Camera-type eye (tissue), 1 donor: ENCODE measurements around the gene ADM2. TPM values are rescaled to one million over a fixed set of nuclear protein-coding genes. Genes with fewer than 3 reads are reported as not detected.

Source experiments
- total RNA-seq: library from RNA; depleted of rRNA; stranded (reverse); fragments of >200 nt; gene quantifications from one replicate; pipeline ENCODE4 v1.2.3, GENCODE V29; 2014

ADM2 gene, protein sequence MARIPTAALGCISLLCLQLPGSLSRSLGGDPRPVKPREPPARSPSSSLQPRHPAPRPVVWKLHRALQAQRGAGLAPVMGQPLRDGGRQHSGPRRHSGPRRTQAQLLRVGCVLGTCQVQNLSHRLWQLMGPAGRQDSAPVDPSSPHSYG
- total RNA-seq = 1.5 TPM

DNA sequence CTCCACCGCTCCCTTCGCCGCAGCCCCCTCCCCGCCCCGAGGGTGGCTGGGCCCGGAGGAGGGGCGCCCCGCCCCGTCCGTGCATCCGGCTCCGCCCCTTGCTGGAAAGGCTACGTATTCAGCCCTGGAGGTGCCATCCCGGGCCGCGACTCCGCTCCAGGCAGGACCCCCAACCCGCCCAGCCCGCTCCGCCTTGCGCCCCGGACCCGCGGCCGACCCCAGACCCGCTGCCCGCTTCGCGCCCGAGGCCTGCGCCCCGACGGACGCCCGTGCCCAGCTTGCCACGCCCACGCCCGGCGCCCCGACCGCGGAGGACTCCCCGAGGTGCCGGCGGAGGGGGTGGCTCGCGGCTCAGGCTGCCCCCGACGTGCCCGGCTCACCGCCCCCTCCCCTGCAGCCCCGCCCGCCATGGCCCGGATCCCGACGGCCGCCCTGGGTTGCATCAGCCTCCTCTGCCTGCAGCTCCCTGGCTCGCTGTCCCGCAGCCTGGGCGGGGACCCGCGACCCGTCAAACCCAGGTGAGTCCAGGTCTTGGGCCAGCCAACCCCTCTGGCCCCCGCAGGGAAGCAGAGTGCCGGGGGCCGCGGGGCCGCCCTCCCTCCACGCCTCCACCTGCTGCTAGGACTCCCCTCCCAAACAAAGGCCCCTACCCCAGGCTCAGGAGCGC lies at the start of gene ADM2:
TSS of gene ADM2 (plus strand) at position 104 of the 667 bp plus-strand sequence. CDS start at position 409, 305 bp downstream.

DNA sequence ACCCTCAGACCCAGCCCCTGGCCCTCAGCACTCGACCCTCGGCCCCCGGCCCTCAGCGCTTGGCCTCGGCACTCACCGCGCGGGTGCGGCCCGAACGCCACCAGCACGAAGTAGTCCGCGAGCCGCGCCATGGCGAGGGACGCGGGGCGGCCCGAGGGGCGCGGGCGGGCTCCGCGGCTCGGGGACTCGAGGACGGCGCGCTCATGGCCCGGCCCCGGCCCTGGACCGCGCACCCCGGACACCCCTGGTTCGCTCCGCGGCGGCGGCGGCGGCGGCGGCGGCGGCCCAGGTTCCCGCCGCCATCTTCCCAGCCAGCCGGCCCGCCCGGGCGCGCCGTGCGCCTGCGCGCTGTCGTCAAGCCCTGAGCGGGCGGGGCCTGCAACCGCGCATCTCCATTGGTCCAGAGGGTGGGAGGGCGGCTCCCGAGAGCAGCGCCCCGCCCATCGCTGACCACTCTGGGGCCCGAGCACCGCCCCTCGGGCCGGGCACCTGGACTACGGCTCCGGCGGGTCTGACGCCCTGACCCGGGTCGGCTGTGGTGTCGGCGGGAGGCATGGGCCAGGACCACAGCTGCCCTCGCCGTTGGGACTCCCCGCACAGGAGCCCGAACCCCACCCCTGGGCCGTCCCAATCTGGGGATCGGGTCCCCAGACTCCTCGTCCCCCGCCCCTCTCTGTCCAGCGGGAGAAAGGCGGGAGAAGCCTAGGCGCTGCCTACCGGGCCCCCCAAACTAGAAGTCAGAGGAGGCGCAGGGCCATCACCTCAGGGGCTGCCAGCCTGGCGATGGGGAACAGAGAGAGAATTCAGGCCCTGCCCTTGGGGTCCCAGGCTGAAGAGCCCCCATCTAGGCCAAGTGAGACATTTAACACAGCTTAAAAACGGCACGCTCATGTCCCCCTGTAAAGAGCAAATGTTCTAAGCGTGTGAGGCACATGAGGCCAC lies 6.4 kb upstream of the ADM2 start, which contains the start of gene SBF1:
TSS of gene SBF1 (minus strand) at position 326 of the 942 bp plus-strand sequence. CDS start at position 131, 195 bp downstream.

GRCh38 chr22:50486561-50487289 lies 5.4 kb downstream of the ADM2 start, which contains the start of gene MIOX:
Gene MIOX (plus strand): TSS chr22:50486859. CDS start chr22:50486898, 39 bp downstream.

DNA sequence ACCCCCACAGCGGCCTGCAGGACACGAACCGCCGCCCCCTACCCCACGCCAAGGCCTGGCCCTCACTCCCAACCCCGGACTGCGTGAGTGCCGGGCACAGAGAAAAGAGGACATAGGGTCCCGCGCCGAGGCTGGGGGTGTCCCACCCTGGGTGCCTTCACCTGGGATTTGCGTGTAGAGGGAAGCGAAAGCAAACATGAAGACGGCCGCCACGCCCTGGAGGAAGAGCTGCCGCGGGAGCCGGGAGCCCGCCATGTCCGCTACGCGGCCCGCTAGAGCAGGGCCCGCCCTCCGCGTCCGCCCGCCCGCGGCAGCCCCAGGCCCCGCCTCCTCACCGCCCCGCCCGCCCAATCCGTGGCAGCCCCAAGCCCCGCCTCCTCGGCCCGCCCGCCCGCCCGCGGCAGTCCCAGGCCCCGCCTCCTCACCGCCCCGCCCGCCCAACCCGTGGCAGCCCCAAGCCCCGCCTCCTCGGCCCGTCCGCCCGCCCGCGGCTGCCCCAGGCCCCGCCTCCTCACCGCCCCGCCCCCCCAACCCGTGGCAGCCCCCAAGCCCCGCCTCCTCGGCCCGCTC lies 26.2 kb downstream of the ADM2 start, which contains the start of gene LMF2:
TSS of gene LMF2 (minus strand) at position 282 of the 570 bp plus-strand sequence. CDS start at position 255, 27 bp downstream.

GRCh38 chr22:50507991-50508884 lies 26.9 kb downstream of the ADM2 start, which contains the start of gene NCAPH2:
Gene NCAPH2 (plus strand): TSS chr22:50508224. CDS start chr22:50508338, 114 bp downstream.

GRCh38 chr22:50525104-50525857 lies 43.9 kb downstream of the ADM2 start, which contains the start of gene SCO2:
Gene SCO2 (minus strand): TSS chr22:50525598. CDS start chr22:50524411, 1,187 bp downstream.

GRCh38 chr22:50529897-50530579 lies 48.7 kb downstream of the ADM2 start, which contains the start of gene TYMP:
Gene TYMP (minus strand): TSS chr22:50530012. CDS start chr22:50529709, 303 bp downstream.

Other genes with a start within 250 kb of the ADM2 start
- 65.6 TPM for gene TUBGCP6, start 236.5 kb upstream of the ADM2 start, total RNA-seq
- 30.9 TPM for gene HDAC10, start 230.3 kb upstream of the ADM2 start, total RNA-seq
- 18.9 TPM for gene MAPK12, start 219.9 kb upstream of the ADM2 start, total RNA-seq
- 7.6 TPM for gene MAPK11, start 211.2 kb upstream of the ADM2 start, total RNA-seq
- gene PLXNB2, start 173.9 kb upstream of the ADM2 start, total RNA-seq = 169 TPM
- 16.9 TPM for gene DENND6B, start 154.5 kb upstream of the ADM2 start, total RNA-seq
- gene PPP6R2, start 138.2 kb upstream of the ADM2 start, total RNA-seq = 56.1 TPM
- gene SBF1, start 6.5 kb upstream of the ADM2 start, total RNA-seq = 67.3 TPM
- gene MIOX, start 5.3 kb downstream of the ADM2 start, total RNA-seq = not detected
- gene LMF2, start 26.2 kb downstream of the ADM2 start, total RNA-seq = 39.0 TPM
- gene NCAPH2, start 26.7 kb downstream of the ADM2 start, total RNA-seq = 58.1 TPM
- gene SCO2, start 44.1 kb downstream of the ADM2 start, total RNA-seq = not detected
- 10.6 TPM for gene TYMP, start 48.5 kb downstream of the ADM2 start, total RNA-seq
- gene KLHDC7B, start 64.4 kb downstream of the ADM2 start, total RNA-seq = 0.05 TPM
- not detected for gene SYCE3, start 81.4 kb downstream of the ADM2 start, total RNA-seq
- 15.6 TPM for gene CPT1B, start 96.9 kb downstream of the ADM2 start, total RNA-seq
- 59.6 TPM for gene CHKB, start 101.3 kb downstream of the ADM2 start, total RNA-seq
- 22.7 TPM for gene MAPK8IP2, start 119.2 kb downstream of the ADM2 start, total RNA-seq
- gene ARSA, start 146.6 kb downstream of the ADM2 start, total RNA-seq = 17.3 TPM
- 10.6 TPM for gene SHANK3, start 191.3 kb downstream of the ADM2 start, total RNA-seq